Panc1 (cell line): ENCODE measurements around the gene ADAR.

Experiments used
- REST ChIP-seq, 2 experiments: IDR thresholded peaks; 2 replicates each; pipeline ENCODE4 v1.6.1; 2011 to 2012; ENCODE audit warnings: low read depth in 2 of 2, control low read depth in 1 of 2, low read length in 1 of 2, mild to moderate bottlenecking in 1 of 2, moderate library complexity in 1 of 2; ENCODE audit not compliant: insufficient read depth in 1 of 2
- SIN3A ChIP-seq: IDR thresholded peaks from 2 replicates; pipeline ENCODE4 v1.6.1; 2012; ENCODE audit warnings: low read depth, mild to moderate bottlenecking, low read length, moderate library complexity, borderline replicate concordance; ENCODE audit not compliant: insufficient read depth
- TF ChIP-seq, protein P1 (sequence below): fragments of 450-650 bp; IDR thresholded peaks from 2 replicates; pipeline ENCODE4 v1.5.1; 2017; ENCODE audit warnings: mild to moderate bottlenecking

DNA sequence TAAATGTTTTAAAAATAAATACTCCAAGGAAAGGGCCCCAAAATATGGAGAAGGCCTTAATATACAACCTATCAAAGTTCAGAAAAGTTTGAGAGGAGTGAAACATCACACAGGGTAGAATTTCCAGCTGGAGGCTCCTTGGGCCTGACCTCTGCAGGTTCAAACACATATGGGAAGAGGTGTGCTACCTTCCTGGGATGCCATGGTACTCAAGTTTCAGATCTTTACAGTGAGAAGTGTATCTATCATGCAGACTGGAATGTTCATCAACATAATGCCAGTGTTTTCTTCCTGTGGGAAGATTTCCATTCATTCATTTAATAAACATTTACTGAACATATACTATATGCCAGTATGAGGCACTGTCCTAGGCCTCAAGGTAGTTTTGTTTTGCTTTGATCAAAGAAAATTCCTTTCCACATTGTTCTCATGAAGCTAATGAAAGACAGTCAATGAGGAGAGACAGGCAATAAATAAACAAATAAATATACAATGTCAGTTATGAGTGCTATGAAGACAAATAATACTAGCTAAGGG lies 14.6 kb upstream of the ADAR start:
- TF ChIP-seq, protein P1, sequence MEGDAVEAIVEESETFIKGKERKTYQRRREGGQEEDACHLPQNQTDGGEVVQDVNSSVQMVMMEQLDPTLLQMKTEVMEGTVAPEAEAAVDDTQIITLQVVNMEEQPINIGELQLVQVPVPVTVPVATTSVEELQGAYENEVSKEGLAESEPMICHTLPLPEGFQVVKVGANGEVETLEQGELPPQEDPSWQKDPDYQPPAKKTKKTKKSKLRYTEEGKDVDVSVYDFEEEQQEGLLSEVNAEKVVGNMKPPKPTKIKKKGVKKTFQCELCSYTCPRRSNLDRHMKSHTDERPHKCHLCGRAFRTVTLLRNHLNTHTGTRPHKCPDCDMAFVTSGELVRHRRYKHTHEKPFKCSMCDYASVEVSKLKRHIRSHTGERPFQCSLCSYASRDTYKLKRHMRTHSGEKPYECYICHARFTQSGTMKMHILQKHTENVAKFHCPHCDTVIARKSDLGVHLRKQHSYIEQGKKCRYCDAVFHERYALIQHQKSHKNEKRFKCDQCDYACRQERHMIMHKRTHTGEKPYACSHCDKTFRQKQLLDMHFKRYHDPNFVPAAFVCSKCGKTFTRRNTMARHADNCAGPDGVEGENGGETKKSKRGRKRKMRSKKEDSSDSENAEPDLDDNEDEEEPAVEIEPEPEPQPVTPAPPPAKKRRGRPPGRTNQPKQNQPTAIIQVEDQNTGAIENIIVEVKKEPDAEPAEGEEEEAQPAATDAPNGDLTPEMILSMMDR = no peak
- no peak for TF ChIP-seq SIN3A
- TF ChIP-seq REST (IDR thresholded peaks at IDR 0.05; ENCODE audit: insufficient read depth in 1 of 2, low read depth in 2 of 2, low read length in 1 of 2) = no peak
